ENCODE results near the gene C11orf21. TPM values are rescaled to one million over a fixed set of nuclear protein-coding genes. Genes with fewer than 3 reads are reported as not detected.

C11orf21 gene
- total and polyA plus RNA-seq, 8 donors: 1.2 to 6.9 (median 1.8) TPM

GRCh38 chr11:2266586-2267305, 35.0 kb downstream of the C11orf21 start:
- peaks cover 19 to 40% of the 10 kb centered on the region in 2 donors for H3K27me3 ChIP-seq
- no peak overlapping the region for H3K4me3 ChIP-seq
- H3K36me3 ChIP-seq: no peaks in the 10 kb centered on the region
- ATAC-seq: no peak
- no peak for TF ChIP-seq CTCF (IDR thresholded peaks at IDR 0.05)
- H3K9me3 ChIP-seq: no peaks in the 10 kb centered on the region
- no peak overlapping the region for H3K27ac ChIP-seq
- peaks cover 10 to 50% of the 10 kb centered on the region in 2 donors for H3K4me1 ChIP-seq
- intact Hi-C loops (cut with DNase I): no loop called here
- DNase-seq: no peak

GRCh38 chr11:2265854-2266585, 35.7 kb downstream of the C11orf21 start:
- DNase-seq (no peak), ATAC-seq (no peak)
- Histone ChIP-seq H3K27ac (peak overlapping the region in 1 of 2 donors; percentile 75), H3K9me3 (no peaks in the 10 kb centered on the region), H3K27me3 (peaks cover 12 to 33% of the 10 kb centered on the region in 2 donors), H3K4me3 (no peak overlapping the region), H3K36me3 (no peaks in the 10 kb centered on the region), H3K4me1 (peaks cover 10 to 47% of the 10 kb centered on the region in 2 donors)
- no peak for TF ChIP-seq CTCF (IDR thresholded peaks at IDR 0.05)
- intact Hi-C loops (cut with DNase I): no loop called here

GRCh38 chr11:2265396-2265795, 36.3 kb downstream of the C11orf21 start:
- H3K27me3 ChIP-seq: peaks cover 5 to 26% of the 10 kb centered on the region in 2 donors
- H3K36me3 ChIP-seq: no peaks in the 10 kb centered on the region
- no peaks in the 10 kb centered on the region for H3K9me3 ChIP-seq
- no peak overlapping the region for H3K4me3 ChIP-seq
- ATAC-seq (peak; percentile 12), DNase-seq (peak in 1 of 4 donors; percentile 71)
- TF ChIP-seq CTCF (IDR thresholded peaks at IDR 0.05): no peak
- peaks cover 5 to 40% of the 10 kb centered on the region in 2 donors for H3K4me1 ChIP-seq
- intact Hi-C loops (cut with DNase I): no loop called here
- peak overlapping the region in 1 of 2 donors; percentile 75 for H3K27ac ChIP-seq

- DNase-seq (no peak), ATAC-seq (no peak)
- H3K4me1 ChIP-seq: peaks cover 0 to 32% of the 10 kb centered on the region in 2 donors
- intact Hi-C loops (cut with DNase I): no loop called here
- H3K36me3 ChIP-seq: no peaks in the 10 kb centered on the region
- H3K27ac ChIP-seq: no peak overlapping the region
- TF ChIP-seq CTCF (IDR thresholded peaks at IDR 0.05): no peak
- H3K4me3 ChIP-seq: no peak overlapping the region
- H3K9me3 ChIP-seq: no peaks in the 10 kb centered on the region
- peaks cover 0 to 17% of the 10 kb centered on the region in 2 donors for H3K27me3 ChIP-seq
These were observed 37.2 kb downstream of the C11orf21 start for GRCh38 chr11:2264366-2265053.
